Uterus (tissue), 2 donors: ENCODE results near the gene ILDR2.

Experiments used
- POLR2A ChIP-seq, 2 donors: fragments of 450-650 bp; IDR thresholded peaks; one replicate each; pipeline ENCODE4 v1.6.1; 2016; ENCODE audit warnings: antibody characterized with exemption in 2 of 2, mild to moderate bottlenecking in 1 of 2, moderate library complexity in 1 of 2
- TF ChIP-seq, protein P1 (sequence below), 4 experiments: fragments of 200-600 bp in 2 of 4; fragments of 450-650 bp in 2 of 4; sonication (generic) in 2 of 4; IDR thresholded peaks; one replicate each; pipeline ENCODE4 v1.5.1; 2016 to 2019; ENCODE audit warnings: antibody characterized with exemption in 4 of 4, mild to moderate bottlenecking in 2 of 4, moderate library complexity in 1 of 4

- TF ChIP-seq POLR2A (IDR thresholded peaks at IDR 0.05), result no peak
- TF ChIP-seq, protein P1, sequence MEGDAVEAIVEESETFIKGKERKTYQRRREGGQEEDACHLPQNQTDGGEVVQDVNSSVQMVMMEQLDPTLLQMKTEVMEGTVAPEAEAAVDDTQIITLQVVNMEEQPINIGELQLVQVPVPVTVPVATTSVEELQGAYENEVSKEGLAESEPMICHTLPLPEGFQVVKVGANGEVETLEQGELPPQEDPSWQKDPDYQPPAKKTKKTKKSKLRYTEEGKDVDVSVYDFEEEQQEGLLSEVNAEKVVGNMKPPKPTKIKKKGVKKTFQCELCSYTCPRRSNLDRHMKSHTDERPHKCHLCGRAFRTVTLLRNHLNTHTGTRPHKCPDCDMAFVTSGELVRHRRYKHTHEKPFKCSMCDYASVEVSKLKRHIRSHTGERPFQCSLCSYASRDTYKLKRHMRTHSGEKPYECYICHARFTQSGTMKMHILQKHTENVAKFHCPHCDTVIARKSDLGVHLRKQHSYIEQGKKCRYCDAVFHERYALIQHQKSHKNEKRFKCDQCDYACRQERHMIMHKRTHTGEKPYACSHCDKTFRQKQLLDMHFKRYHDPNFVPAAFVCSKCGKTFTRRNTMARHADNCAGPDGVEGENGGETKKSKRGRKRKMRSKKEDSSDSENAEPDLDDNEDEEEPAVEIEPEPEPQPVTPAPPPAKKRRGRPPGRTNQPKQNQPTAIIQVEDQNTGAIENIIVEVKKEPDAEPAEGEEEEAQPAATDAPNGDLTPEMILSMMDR (IDR thresholded peaks at IDR 0.05), result no peak
Measured at GRCh38 chr1:166908942-166909341, 66.4 kb downstream of the ILDR2 start.
